ENCODE measurements around the gene CST3.
A peak's percentile ranks its signal among the peaks of the same experiment; 100 is the strongest.

Gene CST3

DNA sequence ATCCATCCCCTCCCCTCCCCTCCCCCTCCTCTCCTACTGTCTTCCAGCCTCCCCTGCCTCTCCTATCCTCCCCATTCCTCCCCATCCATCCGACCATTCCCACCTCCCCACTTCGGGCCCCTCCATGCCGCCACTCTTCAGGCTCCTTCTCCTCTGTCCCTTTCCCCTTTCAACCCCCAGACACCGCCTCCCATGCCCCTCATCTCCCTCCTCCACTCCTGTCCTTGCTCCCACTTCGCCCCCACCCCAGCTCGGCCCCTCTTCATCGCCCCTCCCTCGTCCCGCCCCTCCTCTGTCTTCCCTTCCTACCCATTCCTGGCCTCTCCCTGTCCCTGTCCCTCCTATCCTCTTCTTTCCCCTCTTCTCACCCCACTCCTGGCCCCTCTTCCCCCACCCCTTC lies 554 bp upstream of the CST3 start:
- ChIA-PET CTCF (interaction anchor here (0.7 kb wide), 1 partner anchor 32 kb away, joined by 3 read pairs; no protein-coding TSS in a partner anchor), POLR2A (interaction anchor here (0.6 to 1.7 kb wide), 4 partner anchors 9 to 15 kb away, joined by 3 to 9 read pairs (median 4); no protein-coding TSS in a partner anchor)
- Histone ChIP-seq H3K4me1 (ENCODE audit: control insufficient read depth, insufficient read depth, low read length) (peaks cover 2% of the 10 kb centered on the region; the same call in 1 of the 2 replicates), H3K36me3 (ENCODE audit: control insufficient read depth in 2 of 2, insufficient read depth in 1 of 2, low read length in 2 of 2) (peaks cover 0 to 25% of the 10 kb centered on the region in 2 experiments; a peak in 1 of 3 replicates), H3K27ac (ENCODE audit: extremely low read depth, low read depth, low read length) (no peak overlapping the region), H3K4me3 (ENCODE audit: low read depth, low read length) (no peak overlapping the region), H3K9me3 (ENCODE audit: control insufficient read depth, insufficient read depth, low read depth, low read length) (no peaks in the 10 kb centered on the region)
- TF ChIP-seq GLI2 (tag by site-specific recombination; IDR thresholded peaks at IDR 0.05; ENCODE audit: borderline replicate concordance, low read depth) (no peak), ZNF394 (tag by site-specific recombination; IDR thresholded peaks at IDR 0.05; ENCODE audit: borderline replicate concordance) (no peak), TRIM28 (IDR thresholded peaks at IDR 0.05; ENCODE audit: borderline replicate concordance, low read length) (no peak), FEZF1 (tag by site-specific recombination; IDR thresholded peaks at IDR 0.05) (no peak)

DNA sequence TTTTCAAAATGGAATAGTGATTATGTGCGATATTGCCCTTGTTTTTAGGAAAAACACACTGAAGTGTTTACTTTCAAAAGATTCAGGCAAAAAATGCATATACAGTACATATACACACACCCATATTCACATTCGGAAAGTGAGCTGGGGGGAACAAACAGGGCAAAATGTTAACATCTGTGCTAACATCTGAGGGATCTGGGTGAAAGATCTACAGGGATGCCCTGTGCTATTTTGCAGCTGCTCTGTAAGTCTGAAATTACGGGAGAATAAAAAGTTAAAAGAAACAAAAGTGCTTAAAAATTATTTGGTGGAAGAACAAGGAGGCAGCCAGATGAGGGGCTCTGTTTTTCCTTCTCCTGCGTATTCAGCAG lies 860 bp downstream of the CST3 start:
- peak overlapping the region; percentile 76 for H3K4me3 ChIP-seq (ENCODE audit: low read depth, low read length)
- H3K9me3 ChIP-seq (ENCODE audit: control insufficient read depth, insufficient read depth, low read depth, low read length) = no peaks in the 10 kb centered on the region
- peaks cover 2% of the 10 kb centered on the region; the same call in 1 of the 2 replicates for H3K4me1 ChIP-seq (ENCODE audit: control insufficient read depth, insufficient read depth, low read length)
- peak overlapping the region; percentile 91; the same call in 1 of the 2 replicates for H3K27ac ChIP-seq (ENCODE audit: extremely low read depth, low read depth, low read length)
- CTCF ChIA-PET = interaction anchor here (0.7 kb wide), 1 partner anchor 391 kb away, joined by 4 read pairs; no protein-coding TSS in a partner anchor
- POLR2A ChIA-PET = interaction anchor here (0.8 to 1.7 kb wide), 6 partner anchors 13 to 279 kb away, joined by 3 to 9 read pairs (median 4); no protein-coding TSS in a partner anchor
- H3K36me3 ChIP-seq (ENCODE audit: control insufficient read depth in 2 of 2, insufficient read depth in 1 of 2, low read length in 2 of 2) = peaks cover 0 to 37% of the 10 kb centered on the region in 2 experiments; a peak in 1 of 3 replicates
- TF ChIP-seq ZNF16 (tag by site-specific recombination; IDR thresholded peaks at IDR 0.05; ENCODE audit: low read depth) = no peak
- TF ChIP-seq, protein P1, sequence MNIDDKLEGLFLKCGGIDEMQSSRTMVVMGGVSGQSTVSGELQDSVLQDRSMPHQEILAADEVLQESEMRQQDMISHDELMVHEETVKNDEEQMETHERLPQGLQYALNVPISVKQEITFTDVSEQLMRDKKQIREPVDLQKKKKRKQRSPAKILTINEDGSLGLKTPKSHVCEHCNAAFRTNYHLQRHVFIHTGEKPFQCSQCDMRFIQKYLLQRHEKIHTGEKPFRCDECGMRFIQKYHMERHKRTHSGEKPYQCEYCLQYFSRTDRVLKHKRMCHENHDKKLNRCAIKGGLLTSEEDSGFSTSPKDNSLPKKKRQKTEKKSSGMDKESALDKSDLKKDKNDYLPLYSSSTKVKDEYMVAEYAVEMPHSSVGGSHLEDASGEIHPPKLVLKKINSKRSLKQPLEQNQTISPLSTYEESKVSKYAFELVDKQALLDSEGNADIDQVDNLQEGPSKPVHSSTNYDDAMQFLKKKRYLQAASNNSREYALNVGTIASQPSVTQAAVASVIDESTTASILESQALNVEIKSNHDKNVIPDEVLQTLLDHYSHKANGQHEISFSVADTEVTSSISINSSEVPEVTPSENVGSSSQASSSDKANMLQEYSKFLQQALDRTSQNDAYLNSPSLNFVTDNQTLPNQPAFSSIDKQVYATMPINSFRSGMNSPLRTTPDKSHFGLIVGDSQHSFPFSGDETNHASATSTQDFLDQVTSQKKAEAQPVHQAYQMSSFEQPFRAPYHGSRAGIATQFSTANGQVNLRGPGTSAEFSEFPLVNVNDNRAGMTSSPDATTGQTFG (tag by site-specific recombination; IDR thresholded peaks at IDR 0.05; ENCODE audit: borderline replicate concordance) = no peak
- TF ChIP-seq ZBTB1 (tag by site-specific recombination; IDR thresholded peaks at IDR 0.05) = no peak
- no peak for TF ChIP-seq ZNF555 (tag by site-specific recombination; conservative IDR thresholded peaks at IDR 0.05)
- TF ChIP-seq KLF9 (tag by site-specific recombination; IDR thresholded peaks at IDR 0.05; ENCODE audit: low read depth) = no peak
- TF ChIP-seq ZNF335 (tag by site-specific recombination; conservative IDR thresholded peaks at IDR 0.05) = no peak
- no peak for TF ChIP-seq ZNF223 (tag by site-specific recombination; IDR thresholded peaks at IDR 0.05)
- TF ChIP-seq GLI4 (tag by site-specific recombination; IDR thresholded peaks at IDR 0.05) = no peak
- TF ChIP-seq, protein P2, sequence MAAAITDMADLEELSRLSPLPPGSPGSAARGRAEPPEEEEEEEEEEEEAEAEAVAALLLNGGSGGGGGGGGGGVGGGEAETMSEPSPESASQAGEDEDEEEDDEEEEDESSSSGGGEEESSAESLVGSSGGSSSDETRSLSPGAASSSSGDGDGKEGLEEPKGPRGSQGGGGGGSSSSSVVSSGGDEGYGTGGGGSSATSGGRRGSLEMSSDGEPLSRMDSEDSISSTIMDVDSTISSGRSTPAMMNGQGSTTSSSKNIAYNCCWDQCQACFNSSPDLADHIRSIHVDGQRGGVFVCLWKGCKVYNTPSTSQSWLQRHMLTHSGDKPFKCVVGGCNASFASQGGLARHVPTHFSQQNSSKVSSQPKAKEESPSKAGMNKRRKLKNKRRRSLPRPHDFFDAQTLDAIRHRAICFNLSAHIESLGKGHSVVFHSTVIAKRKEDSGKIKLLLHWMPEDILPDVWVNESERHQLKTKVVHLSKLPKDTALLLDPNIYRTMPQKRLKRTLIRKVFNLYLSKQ (tag by site-specific recombination; IDR thresholded peaks at IDR 0.05; ENCODE audit: borderline replicate concordance) = no peak
- TF ChIP-seq, protein P3, sequence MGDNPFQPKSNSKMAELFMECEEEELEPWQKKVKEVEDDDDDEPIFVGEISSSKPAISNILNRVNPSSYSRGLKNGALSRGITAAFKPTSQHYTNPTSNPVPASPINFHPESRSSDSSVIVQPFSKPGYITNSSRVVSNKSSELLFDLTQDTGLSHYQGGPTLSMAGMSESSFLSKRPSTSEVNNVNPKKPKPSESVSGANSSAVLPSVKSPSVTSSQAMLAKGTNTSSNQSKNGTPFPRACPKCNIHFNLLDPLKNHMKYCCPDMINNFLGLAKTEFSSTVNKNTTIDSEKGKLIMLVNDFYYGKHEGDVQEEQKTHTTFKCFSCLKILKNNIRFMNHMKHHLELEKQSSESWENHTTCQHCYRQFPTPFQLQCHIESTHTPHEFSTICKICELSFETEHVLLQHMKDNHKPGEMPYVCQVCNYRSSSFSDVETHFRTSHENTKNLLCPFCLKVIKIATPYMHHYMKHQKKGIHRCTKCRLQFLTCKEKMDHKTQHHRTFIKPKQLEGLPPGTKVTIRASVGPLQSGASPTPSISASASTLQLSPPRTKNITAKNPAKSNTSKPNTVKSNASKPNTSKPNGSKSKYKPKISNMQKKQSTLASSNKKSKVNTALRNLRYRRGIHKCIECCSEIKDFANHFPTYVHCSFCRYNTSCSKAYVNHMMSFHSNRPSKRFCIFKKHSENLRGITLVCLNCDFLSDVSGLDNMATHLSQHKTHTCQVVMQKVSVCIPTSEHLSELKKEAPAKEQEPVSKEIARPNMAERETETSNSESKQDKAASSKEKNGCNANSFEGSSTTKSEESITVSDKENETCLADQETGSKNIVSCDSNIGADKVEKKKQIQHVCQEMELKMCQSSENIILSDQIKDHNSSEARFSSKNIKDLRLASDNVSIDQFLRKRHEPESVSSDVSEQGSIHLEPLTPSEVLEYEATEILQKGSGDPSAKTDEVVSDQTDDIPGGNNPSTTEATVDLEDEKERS (tag by site-specific recombination; IDR thresholded peaks at IDR 0.05) = no peak
- TF ChIP-seq, protein P4, sequence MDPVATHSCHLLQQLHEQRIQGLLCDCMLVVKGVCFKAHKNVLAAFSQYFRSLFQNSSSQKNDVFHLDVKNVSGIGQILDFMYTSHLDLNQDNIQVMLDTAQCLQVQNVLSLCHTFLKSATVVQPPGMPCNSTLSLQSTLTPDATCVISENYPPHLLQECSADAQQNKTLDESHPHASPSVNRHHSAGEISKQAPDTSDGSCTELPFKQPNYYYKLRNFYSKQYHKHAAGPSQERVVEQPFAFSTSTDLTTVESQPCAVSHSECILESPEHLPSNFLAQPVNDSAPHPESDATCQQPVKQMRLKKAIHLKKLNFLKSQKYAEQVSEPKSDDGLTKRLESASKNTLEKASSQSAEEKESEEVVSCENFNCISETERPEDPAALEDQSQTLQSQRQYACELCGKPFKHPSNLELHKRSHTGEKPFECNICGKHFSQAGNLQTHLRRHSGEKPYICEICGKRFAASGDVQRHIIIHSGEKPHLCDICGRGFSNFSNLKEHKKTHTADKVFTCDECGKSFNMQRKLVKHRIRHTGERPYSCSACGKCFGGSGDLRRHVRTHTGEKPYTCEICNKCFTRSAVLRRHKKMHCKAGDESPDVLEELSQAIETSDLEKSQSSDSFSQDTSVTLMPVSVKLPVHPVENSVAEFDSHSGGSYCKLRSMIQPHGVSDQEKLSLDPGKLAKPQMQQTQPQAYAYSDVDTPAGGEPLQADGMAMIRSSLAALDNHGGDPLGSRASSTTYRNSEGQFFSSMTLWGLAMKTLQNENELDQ (tag by site-specific recombination; IDR thresholded peaks at IDR 0.05; ENCODE audit: low read depth) = no peak
- no peak for TF ChIP-seq ZNF214 (tag by site-specific recombination; IDR thresholded peaks at IDR 0.05; ENCODE audit: borderline replicate concordance)
